ENCODE results near the gene EDC4. TPM values are rescaled to one million over a fixed set of nuclear protein-coding genes. Genes with fewer than 3 reads are reported as not detected.
A peak's percentile ranks its signal among the peaks of the same experiment; 100 is the strongest.

EDC4 gene
- total RNA-seq, 1 experiment from 2014 or later: 100 TPM

DNA sequence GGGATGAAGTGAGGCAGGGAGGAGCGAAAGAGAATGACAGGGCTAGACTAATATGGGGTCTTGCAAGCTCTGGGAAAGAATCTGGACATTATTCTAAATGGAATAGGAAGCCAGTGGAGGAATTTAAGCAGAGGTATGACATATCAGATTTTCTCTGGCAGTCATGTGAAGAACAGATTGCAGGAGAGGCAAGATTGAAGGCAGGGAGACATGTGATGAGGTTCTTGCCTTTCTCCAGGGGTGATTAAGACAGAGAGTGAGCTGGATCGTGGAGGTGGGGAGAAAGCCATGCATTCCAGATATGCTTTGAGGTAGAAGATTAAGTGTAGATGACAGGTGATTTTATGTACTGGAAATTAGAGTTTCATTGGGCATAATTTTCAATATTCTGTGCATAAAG lies 35.0 kb upstream of the EDC4 start:
- Histone ChIP-seq H3K4me1 (ENCODE audit: control insufficient read depth in 1 of 2, insufficient read depth in 2 of 2, low read length in 2 of 2) (peaks cover 5 to 22% of the 10 kb centered on the region in 2 experiments; a peak in 3 of 4 replicates), H3K36me3 (ENCODE audit: control insufficient read depth in 1 of 2, insufficient read depth in 2 of 2, low read length in 2 of 2) (no peaks in the 10 kb centered on the region), H3K4me2 (ENCODE audit: low read length) (no peak overlapping the region), H3K9ac (ENCODE audit: low read length) (no peak overlapping the region), H3K27me3 (ENCODE audit: insufficient read depth, low read length) (no peaks in the 10 kb centered on the region), H3K9me3 (ENCODE audit: control insufficient read depth in 1 of 2, insufficient read depth in 1 of 2, low read depth in 1 of 2, low read length in 2 of 2) (no peaks in the 10 kb centered on the region), H3K79me2 (ENCODE audit: insufficient read depth, low read length) (peaks cover 11% of the 10 kb centered on the region), H3K4me3 (replicated peaks in 1 of 2; ENCODE audit: low read depth in 1 of 2, low read length in 2 of 2) (no peak overlapping the region), H3K27ac (ENCODE audit: low read depth, low read length) (no peak overlapping the region), H3K9me2 (ENCODE audit: insufficient read depth) (no peaks in the 10 kb centered on the region), H2AFZ (ENCODE audit: low read depth, low read length, poor library complexity, severe bottlenecking) (no peak overlapping the region), H4K20me1 (ENCODE audit: insufficient read depth) (no peaks in the 10 kb centered on the region)
- ChIA-PET POLR2A (no interaction called here), CTCF (no interaction called here), RAD21 (ENCODE audit: low non-redundant PET in 1 of 2, low total read pairs in 2 of 2, uncharacterized antibody in 2 of 2, unreplicated experiment in 2 of 2) (no interaction called here)
- no TSS peak for BruUV-seq (replicated peaks)
- ATAC-seq: no peak
- TF ChIP-seq, protein P1, sequence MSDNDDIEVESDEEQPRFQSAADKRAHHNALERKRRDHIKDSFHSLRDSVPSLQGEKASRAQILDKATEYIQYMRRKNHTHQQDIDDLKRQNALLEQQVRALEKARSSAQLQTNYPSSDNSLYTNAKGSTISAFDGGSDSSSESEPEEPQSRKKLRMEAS (IDR thresholded peaks at IDR 0.05): no peak
- no peak for DNase-seq (ENCODE audit: low read depth, low spot score)
- intact Hi-C loops (cut with micrococcal nuclease): no loop called here

DNA sequence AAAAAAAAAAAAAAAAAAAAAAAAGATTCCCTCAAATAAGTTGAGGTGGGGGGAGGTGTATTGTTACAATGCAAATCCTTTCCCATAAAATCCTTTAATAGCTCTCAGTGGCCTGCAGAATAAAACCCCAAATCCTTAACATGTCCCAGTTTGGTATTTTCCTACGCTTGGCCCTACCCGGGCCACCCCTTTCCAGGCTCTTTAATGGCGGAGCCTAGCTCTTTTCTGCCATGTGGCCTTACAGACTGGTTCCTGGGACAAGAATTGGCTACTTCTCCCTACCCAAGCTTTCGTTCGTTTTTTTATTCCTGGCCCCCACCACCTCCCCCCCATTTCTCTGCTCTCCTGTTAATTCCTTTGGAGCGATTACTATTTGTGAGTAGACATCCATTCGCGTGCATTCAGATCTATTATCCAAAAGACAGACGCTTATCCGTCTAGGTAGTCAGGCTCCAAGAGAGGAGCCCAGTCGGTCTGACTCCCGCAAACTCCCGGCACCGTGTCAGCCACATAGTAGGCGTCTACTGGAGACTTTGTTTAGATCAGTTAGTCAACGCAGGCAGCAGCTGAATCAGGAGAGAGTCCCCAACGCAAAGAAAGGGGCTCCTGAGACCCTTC lies 31.5 kb upstream of the EDC4 start:
- Histone ChIP-seq H3K4me2 (ENCODE audit: low read length) (peak overlapping the region; percentile 90), H2AFZ (ENCODE audit: low read depth, low read length, poor library complexity, severe bottlenecking) (peak overlapping the region; percentile 72), H3K9me3 (ENCODE audit: control insufficient read depth in 1 of 2, insufficient read depth in 1 of 2, low read depth in 1 of 2, low read length in 2 of 2) (no peaks in the 10 kb centered on the region), H3K9ac (ENCODE audit: low read length) (peak overlapping the region; percentile 69), H3K79me2 (ENCODE audit: insufficient read depth, low read length) (peaks cover 19% of the 10 kb centered on the region; the same call in 1 of the 2 replicates), H3K4me3 (replicated peaks in 1 of 2; ENCODE audit: low read depth in 1 of 2, low read length in 2 of 2) (peak overlapping the region; percentile 65 to 69), H3K27me3 (ENCODE audit: insufficient read depth, low read length) (no peaks in the 10 kb centered on the region), H3K4me1 (ENCODE audit: control insufficient read depth in 1 of 2, insufficient read depth in 2 of 2, low read length in 2 of 2) (peaks cover 16 to 44% of the 10 kb centered on the region in 2 experiments), H3K9me2 (ENCODE audit: insufficient read depth) (no peaks in the 10 kb centered on the region), H4K20me1 (ENCODE audit: insufficient read depth) (no peaks in the 10 kb centered on the region), H3K27ac (ENCODE audit: low read depth, low read length) (peak overlapping the region; percentile 96), H3K36me3 (ENCODE audit: control insufficient read depth in 1 of 2, insufficient read depth in 2 of 2, low read length in 2 of 2) (no peaks in the 10 kb centered on the region)
- BruUV-seq (replicated peaks): no TSS peak
- intact Hi-C loops (cut with micrococcal nuclease): no loop called here
- ATAC-seq (peak; percentile 4), DNase-seq (ENCODE audit: low read depth, low spot score) (no peak)
- RAD21 ChIA-PET (ENCODE audit: low non-redundant PET in 1 of 2, low total read pairs in 2 of 2, uncharacterized antibody in 2 of 2, unreplicated experiment in 2 of 2): no interaction called here
- TF ChIP-seq EZH2phosphoT487 (IDR thresholded peaks at IDR 0.05; ENCODE audit: borderline replicate concordance): no peak
- TF ChIP-seq EZH2 (IDR thresholded peaks at IDR 0.05): no peak
- no peak for TF ChIP-seq SIN3A (IDR thresholded peaks at IDR 0.05; ENCODE audit: low read depth)
- no peak for TF ChIP-seq POLR2AphosphoS5 (IDR thresholded peaks at IDR 0.05; ENCODE audit: low read depth, low read length)
- TF ChIP-seq, protein P2, sequence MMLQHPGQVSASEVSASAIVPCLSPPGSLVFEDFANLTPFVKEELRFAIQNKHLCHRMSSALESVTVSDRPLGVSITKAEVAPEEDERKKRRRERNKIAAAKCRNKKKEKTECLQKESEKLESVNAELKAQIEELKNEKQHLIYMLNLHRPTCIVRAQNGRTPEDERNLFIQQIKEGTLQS (IDR thresholded peaks at IDR 0.05): no peak
- no peak for TF ChIP-seq CBX3 (IDR thresholded peaks at IDR 0.05; ENCODE audit: low read depth)
- no peak for TF ChIP-seq SP1 (IDR thresholded peaks at IDR 0.05; ENCODE audit: low read depth)
- TF ChIP-seq POLR2A (IDR thresholded peaks at IDR 0.05; ENCODE audit: borderline replicate concordance, extremely low read depth, insufficient read depth, insufficient read length): peak; percentile 70
- POLR2A ChIA-PET: no interaction called here
- CTCF ChIA-PET: no interaction called here
